HPDE6-E6E7 (cell line): ENCODE measurements around the gene C11orf52.
"Not testable (repeated sequence)": the region's sequence is repeated elsewhere in the genome, so short reads cannot be mapped to it uniquely, and the experiment has no call there.

Experiments
- DNase-seq: peaks from one replicate; pipeline ENCODE4 v3.0.0; 2011; ENCODE audit warnings: missing footprints; ENCODE audit errors: extremely low spot score

The C11orf52 gene

GRCh38 chr11:111913031-111913861, 5.5 kb upstream of the C11orf52 start:
- no peak for DNase-seq

- no peak for DNase-seq
Observed at GRCh38 chr11:111913997-111914396, 4.7 kb upstream of the C11orf52 start.

- no peak for DNase-seq
Observed at GRCh38 chr11:111916768-111917167, 1.9 kb upstream of the C11orf52 start.

- DNase-seq, result no peak
Observed at GRCh38 chr11:111917312-111917711, 1.4 kb upstream of the C11orf52 start.

GRCh38 chr11:111917788-111918187, 925 bp upstream of the C11orf52 start:
- DNase-seq, result no peak

GRCh38 chr11:111920908-111921307, 2.2 kb downstream of the C11orf52 start:
- DNase-seq, result no peak

GRCh38 chr11:111921541-111922230, 3.0 kb downstream of the C11orf52 start:
- DNase-seq, result no peak

- DNase-seq, result no peak
Observed at GRCh38 chr11:111922803-111923202, 4.1 kb downstream of the C11orf52 start.

GRCh38 chr11:111923351-111923788, 4.7 kb downstream of the C11orf52 start:
- no peak for DNase-seq

- DNase-seq, result no peak
Observed at GRCh38 chr11:111923951-111924350, 5.2 kb downstream of the C11orf52 start.

GRCh38 chr11:111925953-111926352, 7.2 kb downstream of the C11orf52 start:
- DNase-seq, result no peak

GRCh38 chr11:111926505-111927391, 8.0 kb downstream of the C11orf52 start:
- DNase-seq, result peak; percentile 89

- DNase-seq, result no peak
Observed at GRCh38 chr11:111930472-111930871, 11.8 kb downstream of the C11orf52 start.

GRCh38 chr11:111932611-111932950, 13.9 kb downstream of the C11orf52 start:
- DNase-seq, result no peak

GRCh38 chr11:111933176-111933575, 14.5 kb downstream of the C11orf52 start:
- not testable (repeated sequence) for DNase-seq

- no peak for DNase-seq
Observed at GRCh38 chr11:111933872-111934271, 15.2 kb downstream of the C11orf52 start.

- no peak for DNase-seq
Observed at GRCh38 chr11:111934306-111934705, 15.6 kb downstream of the C11orf52 start.

- no peak for DNase-seq
Observed at GRCh38 chr11:111935317-111936039, 16.8 kb downstream of the C11orf52 start.

GRCh38 chr11:111936040-111936540, 17.4 kb downstream of the C11orf52 start:
- DNase-seq, result no peak

- DNase-seq, result no peak
Observed at GRCh38 chr11:111937461-111937769, 18.7 kb downstream of the C11orf52 start.

- no peak for DNase-seq
Observed at GRCh38 chr11:111937844-111938243, 19.1 kb downstream of the C11orf52 start.
